IgD-negative memory B cell (primary cell): Measurements from ENCODE around the gene PER3. TPM values are rescaled to one million over a fixed set of nuclear protein-coding genes. Genes with fewer than 3 reads are reported as not detected.
A peak's percentile ranks its signal among the peaks of the same experiment; 100 is the strongest.
"Not testable (repeated sequence)": the region's sequence is repeated elsewhere in the genome, so short reads cannot be mapped to it uniquely, and the experiment has no call there.

Experiments used
- H3K27ac Mint-ChIP-seq, 3 donors: one replicate each; pipeline ENCODE4 v1.8.0; 2020 to 2022; ENCODE audit warnings: mild to moderate bottlenecking in 3 of 3, mixed read lengths in 3 of 3, moderate library complexity in 1 of 3
- H3K27me3 Mint-ChIP-seq: one replicate; pipeline ENCODE4 v1.8.0; 2021; ENCODE audit warnings: mixed read lengths
- H3K36me3 Mint-ChIP-seq: one replicate; pipeline ENCODE4 v1.8.0; 2020; ENCODE audit warnings: mild to moderate bottlenecking, mixed read lengths
- H3K4me1 Mint-ChIP-seq, 3 donors: one replicate each; pipeline ENCODE4 v1.8.0; 2020 to 2022; ENCODE audit warnings: mixed read lengths in 3 of 3, mild to moderate bottlenecking in 1 of 3
- H3K4me3 Mint-ChIP-seq, 4 donors: one replicate each; pipeline ENCODE4 v1.8.0; 2020 to 2022; ENCODE audit warnings: mild to moderate bottlenecking in 4 of 4, mixed read lengths in 4 of 4, moderate library complexity in 3 of 4
- H3K9me3 Mint-ChIP-seq, 3 donors: one replicate each; pipeline ENCODE4 v1.8.0; 2020 to 2021; ENCODE audit warnings: mixed read lengths in 3 of 3, mild to moderate bottlenecking in 1 of 3
- polyA plus RNA-seq: library from polyadenylated mRNA; unstranded; fragments of 300-500 nt; fragmentation: Illumina TruSeq; gene quantifications from one replicate; pipeline ENCODE4 v1.2.3, GENCODE V29; 2021

The PER3 gene
- polyA plus RNA-seq, 1 donor from 2014 or later, result 1.4 TPM

GRCh38 chr1:7789828-7790227 lies 5.7 kb downstream of the PER3 start:
- Mint-ChIP-seq H3K9me3 (peaks cover 2 to 26% (median 8%) of the 10 kb centered on the region in 3 donors), H3K4me3 (no peak overlapping the region), H3K27me3 (peaks cover 3% of the 10 kb centered on the region), H3K36me3 (peaks cover 11% of the 10 kb centered on the region), H3K27ac (peak overlapping the region in 1 of 3 donors; percentile 51), H3K4me1 (peaks cover 2 to 10% (median 6%) of the 10 kb centered on the region in 3 donors)

- peaks cover 2 to 26% (median 8%) of the 10 kb centered on the region in 3 donors for H3K9me3 Mint-ChIP-seq
- H3K36me3 Mint-ChIP-seq, result peaks cover 14% of the 10 kb centered on the region
- H3K27ac Mint-ChIP-seq, H3K4me1 Mint-ChIP-seq, H3K27me3 Mint-ChIP-seq, H3K4me3 Mint-ChIP-seq: not testable (repeated sequence)
Measured at GRCh38 chr1:7791027-7791426, 6.9 kb downstream of the PER3 start.

DNA sequence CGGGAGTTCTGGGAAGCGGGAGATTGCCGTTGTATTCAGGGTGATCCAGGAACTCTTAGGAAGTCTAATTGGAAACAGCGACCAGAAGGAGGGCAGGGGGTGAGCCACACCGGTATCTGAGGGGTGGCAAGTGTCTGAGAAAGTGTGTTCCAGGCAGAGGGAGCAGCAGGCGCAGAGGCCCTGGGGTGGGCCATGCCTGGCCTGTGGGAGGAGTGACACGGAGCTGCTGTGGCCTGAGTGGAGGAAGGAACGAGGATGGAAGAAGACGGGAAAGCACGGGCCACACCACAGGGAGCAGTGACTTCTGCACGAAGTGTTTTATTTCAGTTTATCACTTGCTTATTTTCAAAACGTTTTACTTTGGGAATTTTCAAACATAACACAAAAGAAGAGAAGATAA lies 11.3 kb downstream of the PER3 start:
- Mint-ChIP-seq H3K27ac (no peak overlapping the region), H3K4me1 (no peaks in the 10 kb centered on the region), H3K9me3 (peaks cover 1 to 13% (median 4%) of the 10 kb centered on the region in 3 donors), H3K36me3 (peaks cover 13% of the 10 kb centered on the region), H3K27me3 (no peaks in the 10 kb centered on the region), H3K4me3 (no peak overlapping the region)

DNA sequence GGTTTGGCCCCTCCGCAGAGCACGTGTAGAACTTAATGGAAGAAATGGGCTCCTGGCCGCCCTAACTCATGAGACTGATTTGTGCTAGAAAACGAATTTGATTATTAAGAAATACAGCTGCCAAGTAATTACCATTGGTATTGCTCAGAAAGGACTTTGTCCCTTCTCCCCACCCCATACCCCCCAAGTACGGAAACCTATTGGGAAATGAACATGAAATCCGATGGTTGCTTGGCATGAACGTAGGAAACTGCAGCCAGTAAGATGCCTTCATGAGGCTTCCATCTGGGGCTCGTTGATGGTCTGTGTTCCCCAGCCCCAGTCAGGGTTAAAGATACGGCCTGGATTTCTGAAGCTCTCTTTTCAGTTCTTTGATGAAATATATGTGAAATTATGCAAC lies 21.4 kb downstream of the PER3 start:
- H3K9me3 Mint-ChIP-seq, result no peaks in the 10 kb centered on the region
- H3K27ac Mint-ChIP-seq, result no peak overlapping the region
- H3K4me1 Mint-ChIP-seq, result no peaks in the 10 kb centered on the region
- H3K4me3 Mint-ChIP-seq, result no peak overlapping the region
- peaks cover 2% of the 10 kb centered on the region for H3K36me3 Mint-ChIP-seq
- H3K27me3 Mint-ChIP-seq, result no peaks in the 10 kb centered on the region

- Mint-ChIP-seq H3K4me3 (no peak overlapping the region), H3K4me1 (no peaks in the 10 kb centered on the region), H3K27ac (no peak overlapping the region), H3K9me3 (peaks cover 2 to 6% (median 5%) of the 10 kb centered on the region in 3 donors), H3K27me3 (no peaks in the 10 kb centered on the region), H3K36me3 (peaks cover 3% of the 10 kb centered on the region)
Measured at GRCh38 chr1:7808253-7808844, 24.3 kb downstream of the PER3 start.

- H3K27me3 Mint-ChIP-seq, result no peaks in the 10 kb centered on the region
- H3K9me3 Mint-ChIP-seq, result peaks cover 4 to 16% (median 15%) of the 10 kb centered on the region in 3 donors
- peaks cover 6% of the 10 kb centered on the region for H3K36me3 Mint-ChIP-seq
- no peak overlapping the region for H3K4me3 Mint-ChIP-seq
- H3K4me1 Mint-ChIP-seq, result no peaks in the 10 kb centered on the region
- no peak overlapping the region for H3K27ac Mint-ChIP-seq
Measured at GRCh38 chr1:7809742-7810141, 25.7 kb downstream of the PER3 start.

DNA sequence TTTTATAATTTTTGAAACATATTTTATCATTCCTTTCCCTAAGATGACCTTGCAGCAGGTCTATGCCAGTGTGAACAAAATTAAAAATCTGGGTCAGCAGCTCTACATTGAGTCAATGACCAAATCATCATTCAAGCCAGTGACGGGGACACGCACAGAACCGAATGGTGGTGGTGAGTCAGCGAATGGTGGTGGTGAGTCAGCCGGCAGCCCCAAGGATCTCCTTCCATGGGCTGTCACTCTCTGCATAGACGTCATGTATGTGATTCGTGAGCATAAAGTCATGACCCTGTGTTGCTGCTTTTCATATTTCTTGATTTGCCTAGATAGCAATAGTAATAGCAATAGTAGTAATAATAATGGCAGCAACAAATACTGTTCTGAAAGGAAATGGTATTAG lies 26.3 kb downstream of the PER3 start:
- Mint-ChIP-seq H3K4me1 (no peaks in the 10 kb centered on the region), H3K9me3 (peaks cover 4 to 16% (median 15%) of the 10 kb centered on the region in 3 donors), H3K27ac (no peak overlapping the region), H3K27me3 (no peaks in the 10 kb centered on the region), H3K4me3 (no peak overlapping the region), H3K36me3 (peaks cover 6% of the 10 kb centered on the region)

GRCh38 chr1:7811476-7811875 lies 27.4 kb downstream of the PER3 start:
- Mint-ChIP-seq H3K4me3 (no peak overlapping the region), H3K27ac (no peak overlapping the region), H3K4me1 (no peaks in the 10 kb centered on the region), H3K9me3 (peaks cover 4 to 16% (median 15%) of the 10 kb centered on the region in 3 donors), H3K36me3 (peaks cover 6% of the 10 kb centered on the region), H3K27me3 (no peaks in the 10 kb centered on the region)

DNA sequence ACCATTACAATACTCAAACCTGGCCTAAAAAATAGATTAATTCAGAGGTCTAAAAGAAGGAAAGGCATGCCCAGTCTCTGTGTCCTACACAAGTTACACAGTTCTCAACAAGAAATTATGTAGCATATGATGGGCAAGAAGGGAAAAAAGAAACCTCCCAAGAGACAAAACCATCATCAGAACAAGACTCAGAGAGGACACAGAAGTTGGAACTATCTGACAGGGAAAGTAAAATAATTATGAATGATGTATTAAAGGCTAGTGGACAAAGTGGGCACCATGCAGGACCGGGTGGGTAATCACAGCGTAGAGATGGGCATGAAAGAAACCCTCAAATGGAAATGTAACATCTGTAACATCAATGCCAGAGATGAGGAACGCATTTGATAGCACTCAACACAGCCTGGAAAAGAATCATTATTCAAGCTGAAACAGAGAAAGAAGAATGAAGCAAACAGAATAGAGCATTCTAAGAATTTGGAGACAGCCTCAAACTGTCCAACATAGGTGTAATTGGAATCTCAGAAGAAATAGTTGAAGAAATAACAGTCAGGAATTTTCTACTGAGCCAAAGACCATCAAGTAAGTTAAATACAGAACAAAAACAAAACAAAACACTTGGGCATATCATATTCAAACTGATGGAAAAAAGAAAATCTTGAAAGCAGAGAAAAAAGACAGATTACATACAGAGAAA lies 29.7 kb downstream of the PER3 start:
- H3K27me3 Mint-ChIP-seq, result no peaks in the 10 kb centered on the region
- H3K27ac Mint-ChIP-seq, result no peak overlapping the region
- peaks cover 10% of the 10 kb centered on the region for H3K36me3 Mint-ChIP-seq
- peaks cover 4 to 16% (median 15%) of the 10 kb centered on the region in 3 donors for H3K9me3 Mint-ChIP-seq
- no peaks in the 10 kb centered on the region for H3K4me1 Mint-ChIP-seq
- peak overlapping the region in 1 of 4 donors; percentile 41 for H3K4me3 Mint-ChIP-seq

GRCh38 chr1:7821282-7821681 lies 37.2 kb downstream of the PER3 start:
- Mint-ChIP-seq H3K27ac (no peak overlapping the region), H3K4me1 (peaks cover 0 to 4% (median 0%) of the 10 kb centered on the region in 3 donors), H3K27me3 (no peaks in the 10 kb centered on the region), H3K9me3 (no peaks in the 10 kb centered on the region), H3K36me3 (peaks cover 16% of the 10 kb centered on the region), H3K4me3 (no peak overlapping the region)

- H3K36me3 Mint-ChIP-seq, result peaks cover 10% of the 10 kb centered on the region
- no peaks in the 10 kb centered on the region for H3K27me3 Mint-ChIP-seq
- peaks cover 0 to 5% (median 2%) of the 10 kb centered on the region in 3 donors for H3K4me1 Mint-ChIP-seq
- no peak overlapping the region for H3K27ac Mint-ChIP-seq
- peaks cover 0 to 2% (median 0%) of the 10 kb centered on the region in 3 donors for H3K9me3 Mint-ChIP-seq
- H3K4me3 Mint-ChIP-seq, result no peak overlapping the region
Measured at GRCh38 chr1:7824701-7825100, 40.6 kb downstream of the PER3 start.

DNA sequence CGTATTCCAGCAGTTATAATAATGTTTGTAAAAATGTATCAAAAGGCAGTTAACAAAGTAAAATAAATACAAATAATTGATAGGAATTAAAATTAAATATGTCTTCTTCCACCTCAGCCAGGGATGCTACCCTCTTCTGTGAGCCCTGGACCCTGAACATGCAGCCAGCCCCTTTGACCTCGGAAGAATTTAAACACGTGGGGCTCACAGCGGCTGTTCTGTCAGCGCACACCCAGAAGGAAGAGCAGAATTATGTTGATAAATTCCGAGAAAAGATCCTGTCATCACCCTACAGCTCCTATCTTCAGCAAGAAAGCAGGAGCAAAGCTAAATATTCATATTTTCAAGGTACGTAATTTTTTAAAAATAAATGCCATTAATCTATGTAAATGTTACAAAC lies 42.3 kb downstream of the PER3 start:
- Mint-ChIP-seq H3K4me1 (peaks cover 2 to 6% (median 5%) of the 10 kb centered on the region in 3 donors), H3K27me3 (no peaks in the 10 kb centered on the region), H3K27ac (peak overlapping the region in 1 of 3 donors; percentile 88), H3K4me3 (peak overlapping the region in 2 of 4 donors; percentile 64 to 80), H3K36me3 (peaks cover 3% of the 10 kb centered on the region), H3K9me3 (peaks cover 0 to 2% (median 0%) of the 10 kb centered on the region in 3 donors)

DNA sequence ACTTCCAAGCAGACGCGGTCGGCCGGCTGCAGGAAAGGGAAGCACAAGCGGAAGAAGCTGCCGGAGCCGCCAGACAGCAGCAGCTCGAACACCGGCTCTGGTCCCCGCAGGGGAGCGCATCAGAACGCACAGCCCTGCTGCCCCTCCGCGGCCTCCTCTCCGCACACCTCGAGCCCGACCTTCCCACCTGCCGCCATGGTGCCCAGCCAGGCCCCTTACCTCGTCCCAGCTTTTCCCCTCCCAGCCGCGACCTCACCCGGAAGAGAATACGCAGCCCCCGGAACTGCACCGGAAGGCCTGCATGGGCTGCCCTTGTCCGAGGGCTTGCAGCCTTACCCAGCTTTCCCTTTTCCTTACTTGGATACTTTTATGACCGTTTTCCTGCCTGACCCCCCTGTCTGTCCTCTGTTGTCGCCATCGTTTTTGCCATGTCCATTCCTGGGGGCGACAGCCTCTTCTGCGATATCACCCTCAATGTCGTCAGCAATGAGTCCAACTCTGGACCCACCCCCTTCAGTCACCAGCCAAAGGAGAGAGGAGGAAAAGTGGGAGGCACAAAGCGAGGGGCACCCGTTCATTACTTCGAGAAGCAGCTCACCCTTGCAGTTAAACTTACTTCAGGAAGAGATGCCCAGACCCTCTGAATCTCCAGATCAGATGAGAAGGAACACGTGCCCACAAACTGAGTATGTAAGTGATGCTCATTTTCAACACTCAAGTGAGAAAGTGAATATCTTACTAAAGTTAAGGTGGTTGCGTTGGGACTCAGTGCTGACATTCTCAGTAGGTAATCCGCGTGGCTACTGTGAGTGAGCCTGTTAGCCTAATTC lies 43.2 kb downstream of the PER3 start:
- Mint-ChIP-seq H3K4me1 (peaks cover 7 to 11% (median 8%) of the 10 kb centered on the region in 3 donors), H3K9me3 (peaks cover 0 to 2% (median 0%) of the 10 kb centered on the region in 3 donors), H3K27me3 (no peaks in the 10 kb centered on the region), H3K4me3 (peak overlapping the region in 3 of 4 donors; percentile 46 to 94 (median 80)), H3K27ac (peak overlapping the region in 2 of 3 donors; percentile 88 to 96), H3K36me3 (no peaks in the 10 kb centered on the region)

DNA sequence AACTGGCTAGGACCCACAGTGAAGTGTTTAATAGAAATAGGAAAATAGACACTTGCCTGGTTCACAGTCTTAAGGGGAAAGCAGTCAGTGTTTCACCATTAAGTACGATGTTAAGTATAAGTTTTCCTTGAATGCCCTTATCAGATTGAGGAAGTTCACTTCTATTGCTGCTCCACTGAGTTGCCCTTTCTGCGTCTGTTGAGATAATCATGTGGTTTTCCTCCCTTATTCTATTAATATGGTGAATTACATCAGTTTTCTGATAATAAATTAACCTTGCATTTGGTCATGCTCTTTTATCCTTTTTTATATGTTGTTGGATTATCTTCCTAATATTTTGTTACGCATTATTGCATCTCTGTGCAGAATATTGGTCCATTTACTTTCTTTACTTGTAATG lies 47.4 kb downstream of the PER3 start:
- no peaks in the 10 kb centered on the region for H3K27me3 Mint-ChIP-seq
- H3K9me3 Mint-ChIP-seq, result peaks cover 0 to 2% (median 0%) of the 10 kb centered on the region in 3 donors
- peaks cover 4% of the 10 kb centered on the region for H3K36me3 Mint-ChIP-seq
- H3K4me1 Mint-ChIP-seq, result peaks cover 4 to 11% (median 7%) of the 10 kb centered on the region in 3 donors
- no peak overlapping the region for H3K4me3 Mint-ChIP-seq
- H3K27ac Mint-ChIP-seq, result no peak overlapping the region

DNA sequence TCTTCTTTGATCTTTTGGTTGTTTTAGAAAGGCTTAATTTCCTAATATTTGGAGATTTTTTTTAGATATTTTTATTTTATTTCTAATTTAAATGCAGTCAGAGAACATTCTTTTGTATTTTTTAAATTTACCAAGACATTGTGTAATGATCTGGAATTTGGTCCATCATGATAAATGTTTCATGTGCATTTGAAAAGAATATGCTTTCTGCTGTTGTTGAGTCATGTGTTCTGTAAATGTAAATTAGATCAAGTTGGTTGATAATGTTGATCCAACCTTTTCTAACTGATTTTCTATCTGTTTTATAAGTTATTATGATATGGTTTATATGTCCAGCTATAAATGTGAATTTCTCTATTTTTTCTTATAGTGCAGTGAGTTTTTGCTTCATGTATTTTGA lies 48.9 kb downstream of the PER3 start:
- H3K27ac Mint-ChIP-seq, result no peak overlapping the region

More for the DNA sequence above, 48.9 kb downstream of the PER3 start:
- peaks cover 0 to 6% (median 0%) of the 10 kb centered on the region in 3 donors for H3K9me3 Mint-ChIP-seq
- no peak overlapping the region for H3K4me3 Mint-ChIP-seq
- H3K27me3 Mint-ChIP-seq, result no peaks in the 10 kb centered on the region
- H3K4me1 Mint-ChIP-seq, result peaks cover 4 to 11% (median 7%) of the 10 kb centered on the region in 3 donors
- H3K36me3 Mint-ChIP-seq, result peaks cover 8% of the 10 kb centered on the region
